CD1c-positive myeloid dendritic cell (primary cell): ENCODE measurements around the gene SCFD2.
"Not testable (repeated sequence)": the region's sequence is repeated elsewhere in the genome, so short reads cannot be mapped to it uniquely, and the experiment has no call there.

ENCODE experiments used
- DNase-seq: peaks from one replicate; pipeline ENCODE4 v3.0.0-alpha.2; 2016; ENCODE audit errors: extremely low spot score

The SCFD2 gene

DNA sequence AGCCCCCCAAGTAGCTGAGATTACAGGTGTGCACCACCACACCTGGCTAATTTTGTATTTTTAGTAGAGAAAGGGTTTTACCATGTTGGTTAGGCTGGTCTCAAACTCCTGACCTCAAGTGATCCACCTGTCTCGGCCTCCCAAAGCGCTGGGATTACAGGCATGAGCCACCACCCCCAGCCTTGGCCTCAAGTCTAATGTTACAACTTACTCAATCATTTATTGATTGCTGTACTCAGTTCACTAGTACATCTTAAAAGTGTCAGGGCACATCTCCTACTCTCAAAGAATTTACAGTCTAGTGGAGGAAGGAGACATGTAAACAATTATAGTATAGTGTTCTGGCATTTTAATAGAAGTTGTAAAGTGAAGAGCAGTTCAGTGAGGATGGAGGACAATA lies 19.5 kb downstream of the SCFD2 start:
- DNase-seq = not testable (repeated sequence)

- DNase-seq = not testable (repeated sequence)
These were observed 25.7 kb downstream of the SCFD2 start for GRCh38 chr4:53340145-53340544.

DNA sequence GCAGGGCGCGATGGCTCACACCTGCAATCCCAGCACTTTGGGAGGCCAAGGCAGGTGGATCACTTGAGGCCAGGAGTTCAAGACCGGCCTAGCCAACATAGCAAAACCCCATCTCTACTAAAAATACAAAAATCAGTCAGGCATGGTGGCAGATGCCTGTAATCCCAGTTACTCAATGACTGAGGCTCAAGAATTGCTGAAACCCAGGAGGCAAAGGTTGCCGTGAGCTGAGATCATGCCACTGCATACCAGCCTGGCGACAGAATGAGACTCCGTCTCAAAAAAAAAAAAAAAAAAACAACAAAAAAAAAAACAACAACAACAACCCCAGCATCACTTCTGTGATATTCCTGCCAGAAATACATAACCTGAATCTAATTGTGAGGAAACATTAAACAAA lies 30.9 kb downstream of the SCFD2 start:
- DNase-seq = not testable (repeated sequence)

GRCh38 chr4:53326535-53326934 lies 39.3 kb downstream of the SCFD2 start:
- DNase-seq = no peak

DNA sequence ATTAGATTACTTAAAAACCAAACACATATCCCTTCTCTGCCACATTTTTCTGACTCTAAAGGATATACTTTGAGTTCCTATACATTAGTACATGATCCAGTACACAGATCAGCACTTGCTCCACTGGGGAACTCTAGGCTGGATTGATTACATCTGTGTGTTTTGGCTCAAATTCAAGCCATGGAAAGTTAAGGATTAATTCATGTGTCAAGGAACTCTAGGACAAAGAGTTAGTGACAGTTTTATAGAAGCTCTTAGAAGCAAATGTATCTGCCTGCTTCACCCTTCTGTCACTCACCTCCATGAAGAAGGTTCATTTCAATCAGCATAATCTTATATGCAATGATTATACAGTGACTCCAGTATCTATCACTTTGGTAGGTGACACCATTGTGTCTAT lies 43.2 kb downstream of the SCFD2 start:
- DNase-seq = no peak

GRCh38 chr4:53321984-53322289 lies 43.9 kb downstream of the SCFD2 start:
- no peak for DNase-seq

DNA sequence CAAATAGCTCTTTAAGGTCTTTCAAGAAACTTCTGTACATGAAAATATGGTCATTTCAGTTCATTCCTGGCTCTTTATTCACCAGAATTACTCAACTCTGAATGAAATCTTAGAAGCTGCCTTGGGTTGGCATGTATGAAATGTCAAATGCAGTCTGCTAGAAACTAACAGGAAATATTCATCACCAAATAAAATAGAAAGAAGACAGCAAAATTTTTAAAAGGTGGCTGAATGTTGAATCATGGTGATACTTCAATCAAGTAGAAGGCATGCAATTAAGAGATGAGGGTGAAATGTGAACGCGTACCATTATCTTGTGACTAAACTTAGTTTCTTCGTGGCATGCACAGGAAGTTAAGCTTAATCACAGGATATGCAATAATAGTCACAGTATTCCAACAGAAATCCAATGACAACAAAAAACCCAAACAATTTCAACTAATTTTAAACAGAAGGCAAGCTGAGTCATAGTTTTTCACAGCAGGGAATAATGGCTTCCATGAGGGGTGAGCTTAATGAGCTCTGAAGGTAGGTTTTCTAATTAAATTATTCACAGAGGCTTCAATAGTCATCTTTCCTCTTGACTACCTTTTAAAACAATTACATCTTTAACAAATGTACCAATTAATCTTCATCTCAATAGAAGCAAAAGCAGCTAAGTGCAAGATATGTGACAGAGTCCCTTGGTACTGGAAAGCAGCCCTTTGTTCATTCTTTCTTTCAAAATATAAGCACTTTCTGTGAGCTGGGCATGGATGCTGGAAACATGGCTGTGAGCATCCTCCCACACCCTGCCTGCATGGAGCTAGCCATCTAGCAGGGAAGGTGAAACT lies 44.5 kb downstream of the SCFD2 start:
- DNase-seq = no peak

DNA sequence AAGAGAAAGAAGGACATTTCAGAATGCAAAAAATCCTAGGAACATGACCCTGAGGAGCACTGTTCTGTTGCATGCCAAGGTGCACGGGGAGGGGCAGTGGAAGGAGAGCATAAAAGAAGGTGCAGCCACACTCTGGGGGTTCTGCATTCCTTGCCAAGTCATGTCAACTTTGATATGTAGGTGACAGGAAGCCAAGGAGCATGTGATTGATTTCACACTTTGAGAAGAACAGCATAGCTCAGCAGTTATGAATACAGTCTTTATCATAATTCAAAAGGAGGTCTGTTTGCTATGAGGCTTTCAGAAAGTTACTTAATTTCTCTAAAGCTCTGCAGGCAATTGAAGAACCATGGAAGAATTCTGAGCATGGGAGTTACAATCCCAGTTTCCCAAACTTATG lies 50.6 kb downstream of the SCFD2 start:
- DNase-seq = no peak

GRCh38 chr4:53314252-53314651 lies 51.6 kb downstream of the SCFD2 start:
- no peak for DNase-seq

- no peak for DNase-seq
These were observed 52.4 kb downstream of the SCFD2 start for GRCh38 chr4:53313510-53313909.

GRCh38 chr4:53309321-53310040 lies 56.4 kb downstream of the SCFD2 start:
- DNase-seq = no peak

- peak; percentile 11 for DNase-seq
These were observed 57.8 kb downstream of the SCFD2 start for GRCh38 chr4:53307819-53308780.

DNA sequence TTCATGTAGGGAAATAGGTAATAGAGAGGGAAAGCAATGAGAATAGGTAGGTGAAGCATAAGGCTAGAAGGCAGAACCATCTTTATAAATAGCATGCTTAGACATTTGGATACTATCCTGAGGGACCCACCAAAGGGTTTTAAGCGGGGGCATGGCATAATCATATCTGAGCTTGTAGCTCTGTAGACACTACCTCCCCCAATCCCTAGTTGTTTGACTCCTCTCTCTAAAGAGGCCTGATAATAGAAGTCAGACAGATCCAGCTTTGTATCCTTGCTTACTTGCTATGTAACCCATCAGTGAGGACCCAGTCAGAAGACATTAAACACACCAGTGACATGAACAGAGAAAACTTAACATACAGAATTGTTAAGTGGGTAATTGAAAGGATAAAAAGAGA lies 58.7 kb downstream of the SCFD2 start:
- DNase-seq = no peak

DNA sequence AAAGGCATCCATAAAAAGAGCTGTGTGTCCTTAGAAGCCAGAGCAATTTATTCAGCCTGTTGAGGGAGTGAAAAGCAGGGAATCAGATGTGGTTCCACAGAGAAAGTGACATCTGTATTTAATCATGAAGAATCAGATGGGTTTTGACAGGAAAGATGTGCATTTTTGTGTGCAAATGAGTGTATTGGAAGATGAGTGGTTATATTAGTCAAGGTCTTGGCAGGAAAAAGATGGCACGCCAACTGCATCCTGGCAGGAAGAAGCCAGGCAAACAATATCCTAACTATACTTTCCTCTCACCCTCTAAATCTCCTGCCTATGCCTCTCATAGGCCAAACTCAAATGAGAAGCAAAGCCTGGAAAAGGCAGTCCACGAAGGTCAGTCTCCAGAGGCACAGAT lies 59.1 kb downstream of the SCFD2 start:
- DNase-seq = no peak

GRCh38 chr4:53292209-53292608 lies 73.7 kb downstream of the SCFD2 start:
- not testable (repeated sequence) for DNase-seq

- no peak for DNase-seq
These were observed 84.4 kb downstream of the SCFD2 start for GRCh38 chr4:53281438-53281837.

GRCh38 chr4:53280846-53281245 lies 85.0 kb downstream of the SCFD2 start:
- DNase-seq = no peak

- DNase-seq = no peak
These were observed 91.1 kb downstream of the SCFD2 start for GRCh38 chr4:53274609-53275268.

GRCh38 chr4:53273726-53274125 lies 92.1 kb downstream of the SCFD2 start:
- no peak for DNase-seq

- no peak for DNase-seq
These were observed 98.8 kb downstream of the SCFD2 start for GRCh38 chr4:53267026-53267425.

DNA sequence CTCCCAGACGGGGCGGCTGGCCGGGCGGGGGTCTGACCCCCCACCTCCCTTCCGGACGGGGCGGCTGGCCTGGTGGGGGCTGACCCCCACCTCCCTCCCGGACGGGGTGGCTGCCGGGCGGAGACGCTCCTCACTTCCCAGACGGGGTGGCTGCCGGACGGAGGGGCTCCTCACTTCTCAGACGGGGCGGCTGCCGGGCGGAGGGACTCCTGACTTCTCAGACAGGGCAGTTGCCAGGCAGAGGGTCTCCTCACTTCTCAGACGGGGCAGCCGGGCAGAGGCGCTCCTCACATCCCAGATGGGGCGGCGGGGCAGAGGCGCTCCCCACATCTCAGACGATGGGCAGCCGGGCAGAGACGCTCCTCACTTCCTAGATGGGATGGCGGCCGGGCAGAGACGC lies 109.9 kb downstream of the SCFD2 start:
- DNase-seq = not testable (repeated sequence)

- DNase-seq = no peak
These were observed 125.3 kb downstream of the SCFD2 start for GRCh38 chr4:53240573-53240972.
